Fibroblast of lung (primary cell): ENCODE measurements around the gene LRRC26. TPM values are rescaled to one million over a fixed set of nuclear protein-coding genes. Genes with fewer than 3 reads are reported as not detected.

Source experiments
- DNase-seq, 2 donors: peaks; one replicate each; pipeline versions ENCODE4 v3.0.0 to v3.0.0-alpha.2; 2010; ENCODE audit warnings: low read depth in 2 of 2
- H2AFZ ChIP-seq: 2 replicates; pipeline ENCODE4 v1.5.1; 2012; ENCODE audit warnings: low read length, control low read depth, inconsistent platforms
- H3K27ac ChIP-seq: 2 replicates; pipeline ENCODE4 v1.5.1; 2011; ENCODE audit warnings: low read length, control low read depth; ENCODE audit not compliant: insufficient read depth
- H3K27me3 ChIP-seq: 2 replicates; pipeline ENCODE4 v1.5.1; 2011; ENCODE audit warnings: mild to moderate bottlenecking, low read length; ENCODE audit not compliant: control insufficient read depth, insufficient read depth
- H3K36me3 ChIP-seq: 2 replicates; pipeline ENCODE4 v1.5.1; 2011; ENCODE audit warnings: low read length; ENCODE audit not compliant: control insufficient read depth, insufficient read depth
- H3K4me1 ChIP-seq: 2 replicates; pipeline ENCODE4 v1.5.1; 2011; ENCODE audit warnings: low read length; ENCODE audit not compliant: control insufficient read depth, insufficient read depth; ENCODE audit errors: extremely low read depth
- H3K4me2 ChIP-seq: 2 replicates; pipeline ENCODE4 v1.5.1; 2011; ENCODE audit warnings: low read length, control low read depth; ENCODE audit not compliant: insufficient read depth; ENCODE audit errors: extremely low read depth
- H3K4me3 ChIP-seq, 4 experiments: fragments of 200-600 bp in 1 of 4; sonication (generic) in 1 of 4; replicated peaks in 1 of 4; 2 replicates each; pipeline ENCODE4 v1.5.1; 2011 to 2016; ENCODE audit warnings: low read length in 4 of 4, low read depth in 3 of 4, mild to moderate bottlenecking in 3 of 4, control low read depth in 2 of 4, inconsistent platforms in 1 of 4, mixed read lengths in 1 of 4; ENCODE audit not compliant: insufficient read depth in 1 of 4; ENCODE audit errors: control extremely low read depth in 1 of 4
- H3K79me2 ChIP-seq: 2 replicates; pipeline ENCODE4 v1.5.1; 2012; ENCODE audit warnings: mild to moderate bottlenecking, low read length, inconsistent platforms; ENCODE audit not compliant: control insufficient read depth, insufficient read depth
- H3K9ac ChIP-seq: 2 replicates; pipeline ENCODE4 v1.5.1; 2011; ENCODE audit warnings: mild to moderate bottlenecking, low read length, control low read depth; ENCODE audit not compliant: insufficient read depth
- H3K9me3 ChIP-seq: 2 replicates; pipeline ENCODE4 v1.5.1; 2012; ENCODE audit warnings: low read depth, low read length; ENCODE audit not compliant: control insufficient read depth, insufficient read depth
- H4K20me1 ChIP-seq: 2 replicates; pipeline ENCODE4 v1.5.1; 2011; ENCODE audit warnings: low read length; ENCODE audit not compliant: control insufficient read depth, insufficient read depth; ENCODE audit errors: extremely low read depth
- EZH2 ChIP-seq: IDR thresholded peaks from 2 replicates; pipeline ENCODE4 v1.5.1; 2012; ENCODE audit warnings: low read length, control low read depth, mild to moderate bottlenecking; ENCODE audit errors: missing control alignments
- polyA plus RNA-seq, 2 donors: library from polyadenylated mRNA; depleted of rRNA in 1 of 2; stranded (reverse) in 1 of 2; unstranded in 1 of 2; fragments of >200 nt; gene quantifications; 2 replicates each; pipeline ENCODE4 v1.2.1, GENCODE V29; 2011 to 2012; ENCODE audit warnings: missing spikeins in 1 of 2
- total RNA-seq: library from RNA; depleted of rRNA; stranded (reverse); fragments of >200 nt; gene quantifications from 2 replicates; pipeline ENCODE4 v1.2.1, GENCODE V29; 2014
- TF ChIP-seq, protein P1 (sequence below), 2 donors: IDR thresholded peaks in 1 of 2; conservative IDR thresholded peaks in 1 of 2; 1 replicate in 1 of 2; 2 replicates in 1 of 2; pipeline ENCODE4 v1.5.1; 2011 to 2012; ENCODE audit warnings: low read length in 2 of 2, control low read depth in 1 of 2, inconsistent platforms in 1 of 2, low read depth in 1 of 2, mild to moderate bottlenecking in 1 of 2

LRRC26 gene
- total and polyA plus RNA-seq, 2 donors (not counting 1 experiment from before 2014, with no cell fraction given) = not detected

DNA sequence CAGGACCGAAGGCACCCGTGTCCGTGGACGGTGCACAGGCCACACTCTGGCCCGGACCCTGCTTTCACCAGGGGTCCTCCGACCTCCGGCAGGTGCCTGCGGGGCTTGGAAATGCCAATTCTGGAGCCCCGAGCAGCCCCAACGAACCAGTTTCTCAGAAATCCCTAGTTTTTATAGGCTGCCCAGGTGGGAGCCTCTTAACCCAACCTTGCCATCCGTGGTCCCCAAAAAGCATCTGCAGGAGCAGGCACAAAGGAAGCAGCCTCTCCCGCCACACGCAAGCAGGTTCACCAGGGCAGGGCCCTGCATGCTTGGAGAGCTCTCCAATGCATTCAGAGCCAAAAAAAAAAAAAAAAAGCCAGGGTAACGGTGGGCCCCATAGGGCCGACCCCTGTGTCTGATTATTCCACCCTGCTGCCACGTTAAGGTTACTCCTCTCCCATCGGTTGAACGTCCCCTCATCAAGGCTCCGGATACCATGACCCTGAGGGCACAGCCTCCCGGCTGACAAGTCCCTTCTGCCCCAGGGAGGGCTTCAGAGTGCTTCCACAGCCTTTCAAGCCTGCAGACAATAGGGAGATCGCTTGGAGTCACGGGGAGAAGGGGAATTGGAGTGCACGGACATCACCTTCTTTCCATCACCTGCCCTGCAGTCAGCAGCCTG, 31.5 kb upstream of the LRRC26 start:
- Histone ChIP-seq H3K9ac (peak overlapping the region; percentile 61), H3K27ac (peak overlapping the region; percentile 24), H3K4me2 (peak overlapping the region; percentile 20), H3K27me3 (no peaks in the 10 kb centered on the region), H3K4me1 (peaks cover 18% of the 10 kb centered on the region), H3K79me2 (peaks cover 35% of the 10 kb centered on the region), H3K36me3 (no peaks in the 10 kb centered on the region), H2AFZ (no peak overlapping the region), H3K9me3 (no peaks in the 10 kb centered on the region), H4K20me1 (no peaks in the 10 kb centered on the region), H3K4me3 (peak overlapping the region; percentile 47 to 72 (median 60))
- TF ChIP-seq EZH2 = no peak
- TF ChIP-seq, protein P1, sequence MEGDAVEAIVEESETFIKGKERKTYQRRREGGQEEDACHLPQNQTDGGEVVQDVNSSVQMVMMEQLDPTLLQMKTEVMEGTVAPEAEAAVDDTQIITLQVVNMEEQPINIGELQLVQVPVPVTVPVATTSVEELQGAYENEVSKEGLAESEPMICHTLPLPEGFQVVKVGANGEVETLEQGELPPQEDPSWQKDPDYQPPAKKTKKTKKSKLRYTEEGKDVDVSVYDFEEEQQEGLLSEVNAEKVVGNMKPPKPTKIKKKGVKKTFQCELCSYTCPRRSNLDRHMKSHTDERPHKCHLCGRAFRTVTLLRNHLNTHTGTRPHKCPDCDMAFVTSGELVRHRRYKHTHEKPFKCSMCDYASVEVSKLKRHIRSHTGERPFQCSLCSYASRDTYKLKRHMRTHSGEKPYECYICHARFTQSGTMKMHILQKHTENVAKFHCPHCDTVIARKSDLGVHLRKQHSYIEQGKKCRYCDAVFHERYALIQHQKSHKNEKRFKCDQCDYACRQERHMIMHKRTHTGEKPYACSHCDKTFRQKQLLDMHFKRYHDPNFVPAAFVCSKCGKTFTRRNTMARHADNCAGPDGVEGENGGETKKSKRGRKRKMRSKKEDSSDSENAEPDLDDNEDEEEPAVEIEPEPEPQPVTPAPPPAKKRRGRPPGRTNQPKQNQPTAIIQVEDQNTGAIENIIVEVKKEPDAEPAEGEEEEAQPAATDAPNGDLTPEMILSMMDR (conservative IDR thresholded peaks at IDR 0.05 in 1 of 2, IDR thresholded peaks at IDR 0.05 in 1 of 2; ENCODE audit: low read depth in 1 of 2, low read length in 2 of 2) = no peak
- DNase-seq = no peak

DNA sequence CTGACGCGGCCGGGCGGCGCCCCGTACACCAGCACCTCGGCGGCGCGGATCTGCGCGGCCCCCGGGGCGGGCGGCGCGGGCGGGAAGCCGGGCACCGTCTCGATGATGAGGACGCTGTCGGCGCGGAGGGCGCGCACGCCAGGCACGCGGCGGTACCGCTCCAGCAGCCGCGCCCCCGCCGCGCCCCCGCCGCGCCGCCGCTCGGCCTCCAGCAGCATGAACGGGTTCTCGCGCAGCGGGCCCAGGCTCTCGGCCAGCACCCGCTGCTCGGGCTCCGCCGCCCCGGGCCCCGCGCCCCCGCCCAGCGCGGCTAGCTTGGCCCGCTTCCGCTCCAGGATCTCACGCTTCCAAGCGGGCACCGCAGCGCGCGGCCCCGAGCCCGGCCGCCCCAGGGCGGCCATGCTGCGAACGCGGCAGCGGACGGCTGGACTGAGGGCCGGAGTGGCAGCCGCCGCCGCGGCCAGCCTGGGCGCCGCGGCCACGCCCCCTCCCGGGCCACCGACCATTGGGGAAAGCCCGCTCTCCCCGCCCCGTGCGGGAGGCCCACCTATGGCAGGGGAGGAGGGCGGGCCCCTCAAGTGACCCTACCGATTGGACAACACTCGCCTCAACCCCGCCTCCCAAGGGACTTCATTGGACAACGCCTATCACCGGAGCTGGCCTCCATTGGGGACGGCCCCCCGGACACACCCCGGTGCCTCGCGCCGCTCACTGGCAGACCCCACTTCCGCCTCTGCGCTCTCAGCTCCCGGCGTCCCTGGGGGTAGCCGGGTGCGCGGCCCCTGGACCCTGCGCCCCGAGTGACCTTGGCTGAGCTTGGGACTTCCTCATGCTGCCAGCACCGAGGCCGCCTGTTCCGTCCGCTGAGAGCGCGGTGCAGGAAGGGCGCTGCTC, 30.7 kb upstream of the LRRC26 start, which contains the start of gene TPRN:
Gene TPRN, minus strand, starts transcription at position 431 of the 894 bp plus-strand sequence. Its CDS starts 30 bp downstream, at position 401.
- Histone ChIP-seq H3K9ac (peak within 1 kb of the TSS; percentile 61), H3K4me2 (peak within 1 kb of the TSS; percentile 78), H3K4me3 (peak within 1 kb of the TSS; percentile 47 to 72 (median 60)), H3K9me3 (no peaks in the 10 kb centered on the region), H2AFZ (no peak within 1 kb of the TSS), H3K27me3 (no peaks in the 10 kb centered on the region), H3K36me3 (no peaks in the 10 kb centered on the region), H3K27ac (peak within 1 kb of the TSS; percentile 24), H4K20me1 (no peaks in the 10 kb centered on the region), H3K79me2 (peaks cover 28% of the 10 kb centered on the region), H3K4me1 (peaks cover 16% of the 10 kb centered on the region)
- DNase-seq = peak; percentile 98 to 99
- TF ChIP-seq, protein P1 (conservative IDR thresholded peaks at IDR 0.05 in 1 of 2, IDR thresholded peaks at IDR 0.05 in 1 of 2; ENCODE audit: low read depth in 1 of 2, low read length in 2 of 2) = no peak
- TF ChIP-seq EZH2 = no peak
